Fibroblast of lung (primary cell): Measurements from ENCODE around the gene LAMC3.

Source experiments
- CTCF ChIP-seq, 2 donors: IDR thresholded peaks in 1 of 2; conservative IDR thresholded peaks in 1 of 2; 1 replicate in 1 of 2; 2 replicates in 1 of 2; pipeline ENCODE4 v1.5.1; 2011 to 2012; ENCODE audit warnings: low read length in 2 of 2, control low read depth in 1 of 2, inconsistent platforms in 1 of 2, low read depth in 1 of 2, mild to moderate bottlenecking in 1 of 2
- EZH2 ChIP-seq: IDR thresholded peaks from 2 replicates; pipeline ENCODE4 v1.5.1; 2012; ENCODE audit warnings: low read length, control low read depth, mild to moderate bottlenecking; ENCODE audit errors: missing control alignments

DNA sequence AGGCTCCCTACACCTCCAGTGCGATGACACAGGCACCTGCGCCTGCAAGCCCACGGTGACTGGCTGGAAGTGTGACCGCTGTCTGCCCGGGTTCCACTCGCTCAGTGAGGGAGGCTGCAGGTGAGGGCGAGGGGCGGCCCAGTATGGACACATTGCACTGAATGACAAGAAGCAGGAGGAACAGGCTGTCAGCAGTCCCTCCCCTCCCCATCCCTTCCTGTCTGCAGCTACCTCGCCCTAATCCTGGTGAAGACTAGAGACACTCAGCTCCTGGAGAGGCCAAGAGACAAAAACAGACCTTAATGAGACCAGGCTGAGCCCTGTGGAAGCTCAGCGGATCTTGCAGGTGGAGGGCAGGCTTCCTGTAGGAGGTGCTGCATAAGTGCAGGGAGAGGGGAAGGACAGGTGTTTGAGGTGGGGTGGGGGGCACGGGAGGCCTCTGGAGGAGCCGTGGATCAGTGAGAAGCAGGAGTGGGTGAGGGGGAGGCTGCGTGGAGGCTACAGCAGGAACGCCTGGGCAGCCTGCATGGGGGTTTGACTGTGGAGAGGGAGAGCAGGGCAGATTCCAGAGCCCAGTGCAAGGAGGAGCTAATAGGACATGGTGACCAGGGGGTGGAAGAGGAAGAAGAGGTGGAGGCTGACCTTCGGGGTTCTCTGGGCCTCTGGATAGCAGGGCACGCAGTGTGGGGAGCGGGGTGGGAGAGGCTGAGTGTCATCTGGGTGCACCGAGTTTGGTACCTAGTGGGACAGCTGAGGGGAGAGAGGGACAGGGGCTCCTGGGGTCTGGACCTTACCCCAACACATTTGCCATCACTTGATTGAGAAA lies 30.4 kb downstream of the LAMC3 start:
- no peak for TF ChIP-seq CTCF (conservative IDR thresholded peaks at IDR 0.05 in 1 of 2, IDR thresholded peaks at IDR 0.05 in 1 of 2; ENCODE audit: low read depth in 1 of 2, low read length in 2 of 2)
- no peak for TF ChIP-seq EZH2
